RKO (cell line): ENCODE results near the gene FETUB.

Experiments
- DNase-seq: peaks from one replicate; pipeline ENCODE4 v3.0.0-alpha.2; 2016; ENCODE audit warnings: low spot score

The FETUB gene, protein sequence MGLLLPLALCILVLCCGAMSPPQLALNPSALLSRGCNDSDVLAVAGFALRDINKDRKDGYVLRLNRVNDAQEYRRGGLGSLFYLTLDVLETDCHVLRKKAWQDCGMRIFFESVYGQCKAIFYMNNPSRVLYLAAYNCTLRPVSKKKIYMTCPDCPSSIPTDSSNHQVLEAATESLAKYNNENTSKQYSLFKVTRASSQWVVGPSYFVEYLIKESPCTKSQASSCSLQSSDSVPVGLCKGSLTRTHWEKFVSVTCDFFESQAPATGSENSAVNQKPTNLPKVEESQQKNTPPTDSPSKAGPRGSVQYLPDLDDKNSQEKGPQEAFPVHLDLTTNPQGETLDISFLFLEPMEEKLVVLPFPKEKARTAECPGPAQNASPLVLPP

DNA sequence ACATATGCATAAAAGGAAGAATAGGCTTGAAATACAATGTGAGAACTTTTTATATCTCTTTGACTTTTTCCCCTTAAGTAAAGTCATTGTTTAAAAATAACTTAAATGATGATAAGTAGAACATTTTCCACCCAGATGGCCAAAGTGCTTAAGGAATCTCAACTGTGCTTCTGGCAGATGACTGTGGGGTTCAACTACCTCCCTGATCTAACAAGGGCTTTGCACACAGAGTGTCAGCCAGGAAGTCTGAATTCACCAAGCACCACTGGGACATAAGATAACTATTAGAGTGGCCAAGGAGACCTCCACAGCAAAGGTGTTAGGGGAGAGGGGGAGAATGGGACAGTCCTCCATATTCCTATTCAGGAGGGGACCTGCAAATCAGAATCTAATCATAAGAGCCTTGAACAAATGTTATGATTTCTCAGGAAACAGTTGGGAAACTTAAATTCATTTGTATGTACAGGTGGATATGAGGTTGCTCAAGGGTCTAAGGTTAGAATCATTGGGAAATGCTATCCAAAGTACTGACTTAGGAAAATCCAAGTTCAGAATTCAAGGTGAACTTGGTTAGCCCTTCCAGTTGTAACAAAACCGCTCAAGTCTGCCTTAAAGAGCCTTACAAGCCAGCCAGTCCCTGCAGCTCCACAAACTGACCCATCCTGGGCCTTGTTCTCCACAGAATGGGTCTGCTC is at the start of gene FETUB:
Gene FETUB, plus strand, starts transcription at position 622 of the 695 bp plus-strand sequence. Its CDS starts 62 bp downstream, at position 684.
- DNase-seq = no peak

DNA sequence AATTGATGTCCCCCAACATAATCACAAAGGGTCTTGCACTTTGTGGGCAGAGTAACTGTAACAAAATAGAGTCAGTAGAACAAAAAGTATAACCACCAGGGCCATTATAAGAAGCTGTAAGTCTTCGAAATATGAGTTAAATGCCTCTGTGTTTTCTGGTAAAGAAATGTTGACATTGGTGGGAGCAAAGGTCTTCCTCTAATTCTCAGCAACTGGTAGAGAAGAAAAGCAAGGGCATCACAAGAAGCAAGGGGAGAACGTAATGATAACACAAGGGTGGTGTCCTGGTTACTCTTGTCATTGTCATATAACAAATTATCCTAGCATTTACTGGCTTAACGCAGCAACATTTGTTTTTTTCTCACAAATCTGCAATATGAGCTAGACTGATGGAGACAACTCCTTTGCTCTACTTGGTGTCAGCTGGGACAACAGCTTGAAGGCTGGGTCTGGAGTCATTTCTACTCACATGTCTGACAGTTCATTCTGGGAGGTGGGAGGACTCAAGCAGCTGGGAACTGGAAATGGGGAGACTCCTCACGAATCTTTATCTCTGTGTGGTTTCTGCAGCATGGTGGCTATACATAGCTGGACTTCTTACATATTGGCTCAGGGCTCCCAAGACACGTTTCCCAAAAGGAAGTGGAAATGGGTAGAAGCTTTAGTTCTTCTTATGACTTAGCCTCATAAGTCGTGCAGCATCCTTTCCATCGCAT is 49.5 kb upstream of the FETUB start:
- no peak for DNase-seq

DNA sequence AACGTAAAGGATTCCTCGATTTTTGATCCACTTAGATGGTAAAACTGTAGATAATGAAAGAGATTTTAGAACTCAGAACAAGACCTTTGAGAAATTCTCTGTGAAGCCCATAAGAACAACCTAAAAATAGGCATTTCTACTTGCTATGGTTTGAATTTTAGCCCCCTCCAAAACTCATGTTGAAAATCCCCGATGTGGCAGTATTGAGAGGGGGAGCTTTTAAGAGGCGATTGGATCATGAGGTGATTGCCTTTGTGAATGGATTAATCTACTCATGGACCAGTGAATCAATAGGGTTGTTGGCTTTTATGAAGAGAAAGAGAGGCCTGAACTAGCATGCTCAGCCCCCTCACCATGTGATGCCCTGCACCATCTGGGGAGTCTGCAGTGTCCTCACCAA is 47.5 kb upstream of the FETUB start:
- no peak for DNase-seq

DNA sequence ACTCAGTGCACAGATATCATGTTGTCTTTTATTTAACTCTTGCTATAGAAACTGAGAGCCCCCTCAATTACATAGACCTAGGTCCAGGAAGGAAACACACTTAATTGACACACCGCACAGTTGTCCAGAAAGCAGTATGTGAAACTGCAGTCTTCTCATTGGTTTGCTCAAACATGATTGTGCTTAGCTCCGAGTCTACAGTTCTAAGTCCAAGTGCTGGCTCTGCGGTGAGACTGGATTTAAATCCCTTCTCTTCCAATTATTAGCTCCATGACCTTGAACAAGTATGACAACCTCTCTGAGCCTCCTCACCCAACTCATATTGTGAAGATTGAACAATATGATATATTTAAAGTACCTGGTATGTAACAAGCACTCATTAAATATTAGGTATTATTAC is 46.3 kb upstream of the FETUB start:
- DNase-seq = no peak

DNA sequence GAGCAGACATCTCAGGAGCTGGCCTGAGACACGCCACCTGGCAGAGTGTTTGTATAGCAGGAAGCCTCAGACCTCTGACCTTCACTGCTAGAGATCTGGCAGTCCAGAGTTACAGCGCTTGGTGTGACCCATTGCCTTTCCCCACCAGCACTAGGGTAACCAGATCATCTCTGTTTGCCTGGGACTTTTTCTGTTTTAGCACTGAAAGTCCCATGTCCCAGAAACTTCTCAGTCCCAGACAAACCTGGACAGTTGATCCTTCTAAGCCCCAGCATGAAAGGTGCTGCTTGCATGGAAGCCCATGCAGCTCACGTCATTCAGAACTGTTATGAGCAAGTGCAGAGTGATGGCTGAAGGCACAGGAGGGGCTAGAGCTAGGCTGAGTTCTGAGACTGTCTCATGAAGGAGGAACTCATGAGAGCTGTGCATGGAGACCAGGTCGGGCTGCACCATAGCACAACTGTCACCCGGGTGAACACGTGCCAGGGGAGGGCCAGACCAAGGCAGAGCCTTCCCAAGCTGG is 45.5 kb upstream of the FETUB start:
- no peak for DNase-seq

DNA sequence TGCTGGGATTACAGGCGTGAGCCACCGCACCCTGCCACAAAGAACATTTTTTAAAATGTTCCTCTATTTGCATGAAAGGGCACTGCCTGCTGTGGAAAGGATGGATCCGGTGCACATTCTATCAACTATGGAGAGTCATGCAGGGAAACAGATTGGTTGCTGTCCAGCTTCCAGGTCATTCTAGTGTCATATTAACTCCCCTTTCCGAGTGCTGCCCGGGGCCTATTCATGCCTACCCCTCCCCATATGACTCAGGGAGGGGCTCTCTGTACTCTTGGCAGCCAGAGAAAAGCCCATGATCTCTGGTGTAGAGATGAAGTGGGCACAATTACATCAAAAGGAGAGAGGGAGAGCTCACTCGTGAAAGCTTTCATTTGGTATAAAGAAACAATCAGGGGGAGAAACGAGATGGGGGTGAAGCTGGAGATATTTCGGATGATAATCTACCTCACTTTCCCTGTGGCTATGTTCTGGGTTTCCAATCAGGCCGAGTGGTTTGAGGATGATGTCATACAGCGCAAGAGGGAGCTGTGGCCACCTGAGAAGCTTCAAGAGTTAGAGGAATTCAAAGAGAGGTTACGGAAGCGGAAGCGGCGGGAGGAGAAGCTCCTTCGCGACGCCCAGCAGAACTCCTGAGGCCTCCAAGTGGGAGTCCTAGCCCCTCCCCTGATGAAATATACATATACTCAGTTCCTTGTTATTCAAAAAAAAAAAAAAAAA is 43.5 kb upstream of the FETUB start:
- DNase-seq = no peak

DNA sequence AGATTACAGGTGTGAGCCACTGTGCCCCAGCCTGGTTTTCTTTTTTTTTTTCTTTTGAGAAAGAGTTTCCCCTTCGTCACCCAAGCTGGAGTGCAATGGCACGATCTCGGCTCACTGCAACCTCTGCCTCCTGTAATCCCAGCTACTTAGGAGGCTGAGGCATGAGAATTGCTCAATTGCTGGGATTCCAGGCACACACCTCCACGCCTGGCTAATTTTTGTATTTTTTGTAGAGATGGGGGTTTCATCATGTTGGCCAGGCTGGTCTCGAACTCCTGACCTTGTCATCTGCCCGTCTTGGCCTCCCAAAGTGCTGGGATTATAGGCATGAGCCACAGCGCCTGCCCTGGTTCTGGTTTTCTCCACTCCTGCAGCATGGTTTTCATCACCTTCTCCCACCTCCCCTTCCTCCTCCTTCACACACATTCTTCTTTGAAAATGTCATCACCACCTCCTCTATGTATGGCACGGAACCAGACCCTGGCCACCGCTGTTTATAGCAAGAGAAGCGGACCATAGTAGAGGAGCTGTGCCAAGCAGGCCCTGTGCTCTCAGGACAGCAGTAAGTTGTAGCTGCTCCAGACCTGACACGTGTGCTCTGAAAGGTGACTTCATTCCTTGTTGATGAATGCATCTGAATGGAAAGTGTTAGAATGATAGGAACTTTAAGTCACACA is 42.0 kb upstream of the FETUB start:
- no peak for DNase-seq

DNA sequence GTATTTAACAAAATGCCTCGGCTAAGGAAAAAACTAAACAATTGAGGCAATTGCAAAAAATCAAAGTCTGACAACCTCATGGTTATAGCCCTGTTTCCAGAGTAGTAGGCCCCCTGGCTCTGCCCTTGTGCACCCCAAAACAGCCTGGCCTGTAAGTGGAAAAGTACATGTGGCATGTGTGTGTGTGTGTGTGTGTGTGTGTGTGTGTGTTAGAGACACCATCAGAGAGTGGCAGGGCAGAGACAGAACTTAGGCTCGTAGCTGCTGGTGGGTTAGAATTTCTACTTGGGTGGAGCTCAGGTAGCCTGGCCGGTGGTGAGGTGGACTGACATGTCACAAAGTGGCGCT is 41.4 kb upstream of the FETUB start:
- DNase-seq = no peak

DNA sequence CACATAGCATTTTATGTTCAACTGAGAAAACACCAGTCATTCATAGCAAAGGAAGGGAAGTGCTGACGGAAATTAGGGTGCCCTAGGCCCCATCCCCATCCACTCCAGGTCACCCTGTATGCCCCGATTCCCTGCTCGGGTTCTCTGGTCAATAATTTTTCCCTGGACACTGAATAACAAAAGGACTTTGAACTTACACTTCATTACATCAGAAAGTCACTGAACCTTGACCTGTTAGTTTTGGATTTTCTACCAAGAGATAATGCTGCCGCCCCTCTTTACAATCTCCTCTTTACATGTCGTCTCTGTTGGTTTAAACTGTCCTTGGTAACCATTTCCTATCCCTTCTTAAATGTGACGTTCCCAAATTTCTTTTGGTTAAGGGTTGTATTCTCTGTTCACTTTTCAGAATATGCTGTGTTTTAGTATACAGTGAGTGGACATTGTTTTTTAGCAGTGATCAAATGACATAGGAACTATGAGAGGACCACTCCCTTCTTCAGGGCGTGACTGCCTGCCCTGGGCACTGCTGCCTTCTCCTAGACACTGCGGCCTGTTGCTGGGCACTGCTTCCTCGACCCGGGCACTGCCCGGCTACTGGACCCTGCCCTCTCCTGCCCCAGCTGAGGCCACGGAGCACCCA is 40.9 kb upstream of the FETUB start:
- no peak for DNase-seq

DNA sequence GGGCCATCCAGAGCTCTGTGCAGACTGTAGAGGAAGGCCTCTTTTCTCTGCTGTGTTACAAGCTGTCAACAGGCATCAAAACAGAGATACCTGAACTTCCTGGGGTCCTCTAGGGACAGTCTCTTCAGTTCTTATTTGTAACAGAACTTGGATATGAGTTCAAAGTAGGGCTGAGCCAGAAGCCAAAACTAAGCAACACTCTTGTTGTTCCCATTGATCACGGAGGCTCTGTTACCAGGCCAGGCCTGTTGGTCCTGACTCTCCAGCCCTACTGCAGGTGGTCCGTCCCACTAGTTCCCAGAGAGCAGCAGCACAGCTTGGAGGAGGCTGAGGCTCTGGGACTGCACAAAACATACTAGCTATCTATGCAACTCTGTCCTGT is 40.4 kb upstream of the FETUB start:
- DNase-seq = no peak

DNA sequence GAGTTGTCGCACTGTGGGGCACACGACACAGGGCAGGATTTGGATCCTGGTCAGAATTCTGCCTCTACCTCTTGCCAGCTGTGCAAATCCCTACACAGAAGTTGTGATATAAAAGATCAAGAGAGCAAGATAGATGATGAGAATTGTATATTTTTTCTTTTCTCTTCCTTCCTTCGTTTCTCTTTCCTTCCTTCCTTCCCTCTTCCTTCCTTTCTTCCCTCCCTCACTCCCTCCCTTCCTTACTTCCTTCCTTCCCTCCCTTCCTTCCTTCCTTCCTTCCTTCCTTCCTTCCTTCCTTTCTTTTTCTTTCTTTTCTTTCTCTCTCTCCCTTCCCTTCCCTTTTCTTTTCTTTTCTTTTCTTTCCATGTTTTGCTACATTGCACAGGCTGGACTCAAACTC is 39.3 kb upstream of the FETUB start:
- DNase-seq = no peak

DNA sequence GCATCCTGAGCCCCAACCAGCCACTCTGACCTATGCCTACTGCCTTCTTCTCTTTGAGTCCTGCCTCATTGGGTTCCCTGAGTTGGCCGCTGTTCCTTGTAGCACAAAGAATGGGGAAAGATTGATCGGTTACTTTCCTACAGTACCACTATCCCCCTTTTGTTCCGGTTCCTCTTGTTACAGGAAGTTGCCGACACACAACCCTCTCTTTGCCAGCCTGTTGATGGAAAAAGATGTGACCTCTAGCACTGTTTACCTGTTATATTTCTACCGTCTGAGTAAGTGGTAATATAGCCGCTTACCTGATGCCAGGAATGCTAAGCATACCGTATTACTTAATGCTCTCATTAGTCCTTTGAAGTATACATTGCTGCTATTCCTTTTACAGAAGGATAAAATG is 37.0 kb upstream of the FETUB start:
- no peak for DNase-seq

DNA sequence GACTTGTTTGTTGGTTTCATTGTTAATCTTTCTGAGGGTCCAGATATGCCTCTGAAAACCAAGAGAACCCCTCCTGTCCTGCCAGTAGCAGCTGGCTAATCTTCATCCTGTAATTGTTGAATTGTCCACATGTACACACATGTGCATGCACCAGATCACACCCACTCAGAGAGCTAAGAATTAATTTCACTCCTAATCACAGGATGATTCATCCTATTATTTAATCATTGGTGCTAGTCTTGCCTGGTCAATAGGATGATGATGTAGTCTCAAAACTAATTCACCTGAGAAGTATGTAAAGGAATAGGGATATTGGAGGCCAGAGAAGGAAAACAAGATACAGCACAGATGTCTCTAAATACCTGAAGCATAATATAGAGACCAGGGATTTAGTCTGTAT is 35.1 kb upstream of the FETUB start:
- DNase-seq = no peak

DNA sequence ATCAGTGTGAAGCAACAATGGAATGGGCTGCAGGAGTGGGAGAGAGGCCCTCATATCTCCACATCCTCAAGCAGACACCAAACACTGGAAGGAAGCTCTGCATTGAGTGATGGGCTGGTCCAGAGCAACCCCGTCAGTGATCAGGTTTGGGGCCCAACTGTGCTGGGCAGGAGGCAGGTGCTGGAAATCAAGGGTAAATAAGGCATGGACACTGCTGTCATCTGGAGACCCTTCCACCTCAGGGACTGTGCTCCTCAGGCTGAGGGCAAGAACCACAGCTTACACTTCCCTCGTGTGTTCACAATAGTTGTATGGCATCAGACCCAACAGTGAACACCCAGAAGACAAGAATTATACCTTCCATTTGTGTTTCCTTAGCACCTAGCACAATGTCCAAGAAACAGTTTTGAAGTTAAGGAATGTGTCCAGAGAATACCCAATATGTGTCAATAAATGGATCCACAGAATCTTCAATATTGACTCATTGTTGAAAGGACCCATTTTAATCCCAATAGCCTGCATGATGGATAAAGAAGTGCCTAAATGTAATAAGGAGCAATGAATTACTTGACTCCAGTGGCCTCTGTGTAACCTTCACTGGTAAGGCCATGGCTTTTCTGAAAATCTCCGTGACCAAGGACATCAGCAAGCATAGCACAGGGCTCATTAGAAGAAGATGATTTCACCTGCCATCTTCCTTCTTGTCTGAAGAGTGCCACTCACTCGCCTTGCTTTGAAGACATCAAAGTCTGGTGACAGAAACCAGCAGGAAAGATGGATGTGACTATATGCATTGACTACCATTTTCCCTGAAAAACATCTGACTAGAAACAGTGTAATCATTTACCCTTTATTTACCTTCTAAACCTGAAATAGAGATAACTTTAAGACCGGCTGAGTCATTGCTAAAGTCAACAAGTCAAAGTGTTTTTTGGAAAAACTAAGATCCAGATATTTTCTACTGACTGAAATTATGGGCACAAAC is 34.3 kb upstream of the FETUB start:
- no peak for DNase-seq

DNA sequence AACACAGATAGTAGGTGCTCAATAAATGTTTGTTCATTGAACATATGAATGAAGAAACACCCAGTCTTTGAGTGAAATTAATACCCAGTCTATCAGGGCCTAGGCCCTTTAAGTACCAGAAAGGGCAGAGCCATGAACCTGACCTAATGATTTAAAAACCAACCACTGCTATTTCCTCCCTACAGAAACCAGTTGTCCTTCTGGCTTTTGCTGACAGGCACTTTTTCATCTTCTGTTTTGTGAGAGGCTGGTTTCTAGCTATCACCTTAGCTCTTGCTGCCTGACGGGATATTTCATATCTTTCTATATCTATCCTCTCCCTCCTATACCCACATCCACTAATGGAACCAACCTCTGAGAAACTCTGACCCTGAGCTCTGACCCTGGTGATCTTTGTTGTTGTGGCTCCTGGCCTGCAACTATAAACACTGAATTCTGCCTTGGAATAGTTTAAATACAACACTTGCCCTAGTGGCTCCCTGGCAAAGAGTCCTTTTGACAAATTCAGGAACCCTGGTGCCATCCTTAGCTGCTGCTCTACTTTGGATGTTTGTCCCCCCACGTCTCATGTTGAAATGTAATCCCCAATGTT is 31.5 kb upstream of the FETUB start:
- DNase-seq = no peak

DNA sequence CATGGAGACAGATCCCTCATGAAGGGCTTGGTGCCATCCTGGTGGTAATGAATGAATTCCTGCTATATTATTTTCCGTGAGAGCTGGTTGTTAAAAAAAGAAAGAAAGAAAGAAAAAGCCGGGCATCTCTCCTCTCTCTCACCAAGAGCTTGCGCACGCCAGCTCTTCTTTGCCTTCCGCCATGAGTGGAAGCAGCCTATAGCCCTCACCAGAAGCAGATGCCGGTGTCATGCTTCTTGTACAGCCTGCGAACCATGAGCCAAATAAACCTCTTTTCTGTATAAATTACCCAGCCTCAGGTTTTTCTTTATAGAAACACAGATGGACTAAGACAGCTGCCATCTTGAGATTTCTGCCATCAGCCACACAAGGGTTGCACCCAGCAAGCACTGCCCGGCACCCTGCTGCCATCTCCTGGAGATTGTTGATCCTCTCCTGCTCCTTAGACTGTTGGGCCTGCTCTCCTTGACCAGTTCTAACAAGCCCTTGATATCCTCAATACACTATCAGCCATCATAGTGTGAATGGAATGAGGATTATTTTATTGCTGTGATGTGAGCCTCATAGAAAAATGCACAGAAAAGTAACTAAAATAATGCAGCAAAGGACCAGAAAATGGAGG is 30.8 kb upstream of the FETUB start:
- DNase-seq = no peak

DNA sequence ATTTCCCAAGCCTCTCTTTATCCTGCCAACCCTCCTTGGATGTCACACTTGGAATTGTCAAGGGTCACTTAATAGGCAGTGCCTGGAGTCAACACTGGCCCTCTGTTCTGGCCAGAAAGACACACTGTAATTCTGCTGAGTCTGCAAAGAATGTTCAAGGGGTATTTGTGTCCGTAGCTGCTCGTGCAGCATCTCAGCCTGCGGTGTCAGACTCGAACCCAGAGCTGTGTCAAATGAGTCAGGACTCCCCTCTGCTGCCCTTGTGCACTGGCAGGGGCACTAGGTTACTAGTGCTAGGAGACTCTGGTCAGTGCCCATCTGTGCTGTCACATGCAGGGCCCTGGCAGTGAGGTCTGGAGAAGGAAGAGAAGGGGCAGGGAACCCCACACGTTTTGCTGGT is 28.1 kb upstream of the FETUB start:
- DNase-seq = no peak

DNA sequence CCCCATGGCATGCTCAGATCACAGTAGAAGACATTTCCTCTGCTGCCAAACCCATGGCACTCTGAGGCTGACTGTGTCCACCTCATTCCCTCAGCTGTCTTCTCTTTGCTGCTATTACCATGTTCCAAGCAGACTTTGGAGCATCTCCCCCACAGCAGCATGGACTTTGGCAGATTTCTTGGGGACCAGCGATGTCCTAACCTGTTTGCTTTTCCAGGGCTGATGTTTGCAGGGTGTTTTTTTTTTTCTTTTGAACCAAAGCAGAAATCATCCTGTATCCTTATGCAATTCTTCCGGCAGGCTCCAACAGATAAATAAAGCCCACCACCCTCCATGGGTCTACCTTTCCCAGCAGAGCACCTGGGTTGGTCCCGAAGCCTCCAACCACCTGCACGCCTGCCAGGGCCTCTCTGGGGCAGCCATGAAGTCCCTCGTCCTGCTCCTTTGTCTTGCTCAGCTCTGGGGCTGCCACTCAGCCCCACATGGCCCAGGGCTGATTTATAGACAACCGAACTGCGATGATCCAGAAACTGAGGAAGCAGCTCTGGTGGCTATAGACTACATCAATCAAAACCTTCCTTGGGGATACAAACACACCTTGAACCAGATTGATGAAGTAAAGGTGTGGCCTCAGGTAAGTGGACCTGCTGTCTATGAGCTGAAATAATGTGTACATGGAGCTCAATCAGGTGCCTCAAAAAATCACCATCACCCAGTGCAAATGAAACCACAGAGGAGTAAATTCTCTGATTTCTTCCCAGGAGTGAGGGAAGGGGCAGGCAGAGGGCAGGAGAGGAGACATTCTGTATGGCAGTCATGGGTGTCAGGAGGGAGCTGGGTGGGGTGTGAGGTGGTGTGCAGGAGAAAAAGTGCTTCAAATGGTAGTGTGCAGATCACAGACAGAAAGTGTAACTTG is 27.2 kb upstream of the FETUB start, which contains the start of gene AHSG:
Gene AHSG, plus strand, starts transcription at position 340 of the 916 bp plus-strand sequence. Its CDS starts 82 bp downstream, at position 422.
- no peak for DNase-seq
